Eye (tissue), 1 donor: ENCODE data around the gene SYT13.

Experiments
- DNase-seq: peaks from one replicate; pipeline ENCODE4 v3.0.0-alpha.2; 2015

The SYT13 gene

GRCh38 chr11:45285930-45286632, at the start of gene SYT13:
SYT13 (minus strand) TSS chr11:45286341; CDS start chr11:45286207, 134 bp downstream.
- DNase-seq: peak; percentile 84

GRCh38 chr11:45335434-45335833, 49.3 kb upstream of the SYT13 start:
- DNase-seq: no peak

GRCh38 chr11:45334836-45335235, 48.7 kb upstream of the SYT13 start:
- DNase-seq: no peak

GRCh38 chr11:45334410-45334809, 48.3 kb upstream of the SYT13 start:
- DNase-seq: no peak

- peak; percentile 45 for DNase-seq
Measured at GRCh38 chr11:45333001-45333971, 47.1 kb upstream of the SYT13 start.

GRCh38 chr11:45332276-45332934, 46.3 kb upstream of the SYT13 start:
- DNase-seq: peak; percentile 86

GRCh38 chr11:45331839-45332238, 45.7 kb upstream of the SYT13 start:
- DNase-seq: no peak

- no peak for DNase-seq
Measured at GRCh38 chr11:45328726-45329125, 42.6 kb upstream of the SYT13 start.

GRCh38 chr11:45324459-45324858, 38.3 kb upstream of the SYT13 start:
- no peak for DNase-seq

GRCh38 chr11:45323601-45324249, 37.6 kb upstream of the SYT13 start:
- DNase-seq: no peak

GRCh38 chr11:45322891-45323600, 36.9 kb upstream of the SYT13 start:
- no peak for DNase-seq

GRCh38 chr11:45322111-45322705, 36.1 kb upstream of the SYT13 start:
- no peak for DNase-seq

GRCh38 chr11:45321669-45322068, 35.5 kb upstream of the SYT13 start:
- no peak for DNase-seq

- DNase-seq: no peak
Measured at GRCh38 chr11:45321031-45321595, 35.0 kb upstream of the SYT13 start.

GRCh38 chr11:45320371-45320770, 34.2 kb upstream of the SYT13 start:
- DNase-seq: no peak

- DNase-seq: no peak
Measured at GRCh38 chr11:45319077-45319476, 32.9 kb upstream of the SYT13 start.

GRCh38 chr11:45318516-45318915, 32.4 kb upstream of the SYT13 start:
- no peak for DNase-seq

GRCh38 chr11:45316258-45316657, 30.1 kb upstream of the SYT13 start:
- no peak for DNase-seq

GRCh38 chr11:45314900-45315299, 28.8 kb upstream of the SYT13 start:
- DNase-seq: no peak

- no peak for DNase-seq
Measured at GRCh38 chr11:45313171-45313865, 27.2 kb upstream of the SYT13 start.
